ENCODE data around the gene FUT7.

DNA sequence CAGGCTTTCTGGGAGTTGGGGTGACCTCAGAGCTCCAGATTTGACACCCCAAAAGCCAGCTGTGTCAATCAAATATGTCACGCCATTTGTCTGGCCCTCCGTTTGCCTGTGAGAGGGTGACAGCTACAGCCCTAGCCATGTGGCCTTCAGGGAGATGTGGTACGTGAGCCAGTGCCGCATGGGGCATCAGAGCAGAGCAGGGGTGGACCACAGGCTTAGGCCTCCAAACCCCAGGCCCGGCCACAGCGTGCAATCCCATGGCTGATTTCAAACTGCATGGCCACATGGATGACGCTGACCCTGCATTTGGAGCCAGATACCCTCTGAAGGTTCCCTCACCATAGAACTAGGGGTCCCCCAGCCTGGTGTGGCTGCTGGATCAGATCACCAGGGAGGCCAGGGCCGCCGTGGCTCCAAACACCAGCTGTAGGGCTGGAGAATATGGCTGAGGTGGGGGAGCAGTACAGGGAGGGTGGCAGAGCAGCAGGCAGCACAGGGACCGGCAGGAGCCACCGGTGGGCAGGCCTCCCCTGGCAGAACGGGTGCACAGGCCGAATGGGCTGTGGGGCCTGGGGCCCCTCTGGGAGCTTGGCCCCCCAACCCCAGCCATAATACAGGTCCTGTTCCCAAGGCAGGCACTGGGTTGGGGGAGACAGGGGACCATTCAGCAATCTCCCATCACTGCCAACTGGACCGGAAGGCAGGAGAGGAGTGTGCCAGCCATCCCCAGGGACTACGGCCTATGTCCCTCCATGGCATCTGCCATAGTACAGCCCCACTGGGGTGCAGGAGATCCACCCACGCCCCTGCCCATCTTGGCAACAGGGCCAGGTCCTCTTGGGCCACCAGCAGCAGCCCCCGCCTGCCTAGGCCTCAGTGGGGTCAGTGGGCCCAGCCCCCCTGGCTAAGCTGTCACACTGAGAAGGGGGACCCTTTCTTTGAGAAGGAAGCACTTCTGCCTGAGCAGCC is 36.9 kb upstream of the FUT7 start:
- TF ChIP-seq, protein P1, sequence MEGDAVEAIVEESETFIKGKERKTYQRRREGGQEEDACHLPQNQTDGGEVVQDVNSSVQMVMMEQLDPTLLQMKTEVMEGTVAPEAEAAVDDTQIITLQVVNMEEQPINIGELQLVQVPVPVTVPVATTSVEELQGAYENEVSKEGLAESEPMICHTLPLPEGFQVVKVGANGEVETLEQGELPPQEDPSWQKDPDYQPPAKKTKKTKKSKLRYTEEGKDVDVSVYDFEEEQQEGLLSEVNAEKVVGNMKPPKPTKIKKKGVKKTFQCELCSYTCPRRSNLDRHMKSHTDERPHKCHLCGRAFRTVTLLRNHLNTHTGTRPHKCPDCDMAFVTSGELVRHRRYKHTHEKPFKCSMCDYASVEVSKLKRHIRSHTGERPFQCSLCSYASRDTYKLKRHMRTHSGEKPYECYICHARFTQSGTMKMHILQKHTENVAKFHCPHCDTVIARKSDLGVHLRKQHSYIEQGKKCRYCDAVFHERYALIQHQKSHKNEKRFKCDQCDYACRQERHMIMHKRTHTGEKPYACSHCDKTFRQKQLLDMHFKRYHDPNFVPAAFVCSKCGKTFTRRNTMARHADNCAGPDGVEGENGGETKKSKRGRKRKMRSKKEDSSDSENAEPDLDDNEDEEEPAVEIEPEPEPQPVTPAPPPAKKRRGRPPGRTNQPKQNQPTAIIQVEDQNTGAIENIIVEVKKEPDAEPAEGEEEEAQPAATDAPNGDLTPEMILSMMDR (IDR thresholded peaks at IDR 0.05) = no peak
- TF ChIP-seq POLR2A (IDR thresholded peaks at IDR 0.05) = no peak
